Upper lobe of left lung (tissue), 6 donors: ENCODE results near the gene RASSF3. TPM values are rescaled to one million over a fixed set of nuclear protein-coding genes. Genes with fewer than 3 reads are reported as not detected.

Source experiments
- ATAC-seq, 2 donors: fragments of 200-7000 bp; cut with Tn5 transposase; one replicate each; pipeline ENCODE4 v1.9.1; 2022; ENCODE audit warnings: mild to moderate bottlenecking in 2 of 2, moderate library complexity in 2 of 2; ENCODE audit not compliant: low FRiP score in 2 of 2
- DNase-seq, 2 donors: peaks; one replicate each; pipeline ENCODE4 v3.0.0-alpha.2; 2019 to 2020
- H3K27ac ChIP-seq, 4 donors: fragments of 200-600 bp; sonication (generic); one replicate each; pipeline ENCODE4 v1.5.1; 2016 to 2019
- H3K27me3 ChIP-seq, 4 donors: fragments of 200-600 bp; sonication (generic); one replicate each; pipeline ENCODE4 v1.5.1; 2017 to 2019
- H3K36me3 ChIP-seq, 4 donors: fragments of 200-600 bp; sonication (generic); one replicate each; pipeline ENCODE4 v1.5.1; 2016 to 2019
- H3K4me1 ChIP-seq, 4 donors: fragments of 200-600 bp; sonication (generic); one replicate each; pipeline ENCODE4 v1.5.1; 2018 to 2019
- H3K4me3 ChIP-seq, 4 donors: fragments of 200-600 bp; sonication (generic); one replicate each; pipeline ENCODE4 v1.5.1; 2017 to 2019; ENCODE audit warnings: mild to moderate bottlenecking in 2 of 4, moderate library complexity in 1 of 4
- H3K9me3 ChIP-seq, 4 donors: fragments of 200-600 bp; sonication (generic); one replicate each; pipeline ENCODE4 v1.5.1; 2018 to 2019
- EP300 ChIP-seq, 4 donors: sonication (generic); formaldehyde crosslinking; IDR thresholded peaks; one replicate each; pipeline ENCODE4 v1.5.1; 2017; ENCODE audit warnings: antibody characterized with exemption in 4 of 4, control low read depth in 2 of 4
- POLR2A ChIP-seq, 4 donors: fragments of 450-650 bp; IDR thresholded peaks; one replicate each; pipeline ENCODE4 v1.5.1; 2016 to 2017; ENCODE audit warnings: antibody characterized with exemption in 4 of 4, mild to moderate bottlenecking in 2 of 4
- POLR2AphosphoS5 ChIP-seq, 2 donors: sonication (generic); formaldehyde crosslinking; IDR thresholded peaks; one replicate each; pipeline ENCODE4 v1.5.1; 2017; ENCODE audit warnings: antibody characterized with exemption in 2 of 2
- WGBS, 2 donors: methylation state at CpG; one replicate each; pipeline ENCODE4 v1.1.5; 2017 to 2018; 5-methylcytosine and 5-hydroxymethylcytosine counted together
- total RNA-seq, 6 donors: library from RNA; depleted of rRNA in 4 of 6; stranded (reverse); fragments of >200 nt in 4 of 6; gene quantifications; one replicate each; pipeline versions ENCODE4 v1.1.0 to v1.2.1, GENCODE V29; 2016 to 2021
- TF ChIP-seq, protein P1 (sequence below), 6 experiments: fragments of 450-650 bp in 4 of 6; fragments of 200-600 bp in 2 of 6; sonication (generic) in 2 of 6; IDR thresholded peaks; one replicate each; pipeline ENCODE4 v1.5.1; 2016 to 2019; ENCODE audit warnings: antibody characterized with exemption in 6 of 6
- donor health status: DM: no; HTN: no; CAD: no; lungs with moderate emphysema.
- donor health status: DM: no; HTN: yes; CAD: no; lungs with severe emphysema.

The RASSF3 gene
- total RNA-seq, 6 donors from 2014 or later = 25.0 to 104 (median 46.0) TPM

DNA sequence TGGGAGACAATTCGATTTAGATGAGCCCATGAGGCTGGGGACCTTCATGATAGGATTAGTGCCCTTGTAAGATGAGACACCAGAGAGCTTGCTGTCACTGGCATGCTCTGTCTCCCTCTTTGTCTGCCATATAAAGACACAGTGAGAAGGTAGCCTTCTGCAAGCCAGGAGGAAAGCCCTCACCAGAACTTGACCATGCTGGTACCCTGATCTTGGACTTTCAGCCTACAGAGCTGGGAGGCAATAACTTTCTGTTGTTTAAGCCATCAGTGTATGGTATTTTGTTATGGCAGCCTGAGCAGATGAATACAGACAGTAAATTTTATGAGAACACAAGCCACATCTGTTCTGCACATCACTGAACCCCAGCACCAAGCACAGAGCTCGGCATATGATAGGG lies 38.1 kb upstream of the RASSF3 start:
- Histone ChIP-seq H3K27ac (no peak overlapping the region), H3K27me3 (no peaks in the 10 kb centered on the region), H3K9me3 (peaks cover 0 to 9% (median 8%) of the 10 kb centered on the region in 4 donors), H3K4me1 (peaks cover 12 to 21% (median 21%) of the 10 kb centered on the region in 4 donors), H3K4me3 (no peak overlapping the region), H3K36me3 (no peaks in the 10 kb centered on the region)
- WGBS, 2 donors = 92 to 93% methylated on average over 2 of the region's 2 CpGs
- no peak for DNase-seq
- no peak for ATAC-seq
- no peak for TF ChIP-seq POLR2A (IDR thresholded peaks at IDR 0.05)
- no peak for TF ChIP-seq POLR2AphosphoS5 (IDR thresholded peaks at IDR 0.05)
- TF ChIP-seq EP300 (IDR thresholded peaks at IDR 0.05) = no peak
- TF ChIP-seq, protein P1, sequence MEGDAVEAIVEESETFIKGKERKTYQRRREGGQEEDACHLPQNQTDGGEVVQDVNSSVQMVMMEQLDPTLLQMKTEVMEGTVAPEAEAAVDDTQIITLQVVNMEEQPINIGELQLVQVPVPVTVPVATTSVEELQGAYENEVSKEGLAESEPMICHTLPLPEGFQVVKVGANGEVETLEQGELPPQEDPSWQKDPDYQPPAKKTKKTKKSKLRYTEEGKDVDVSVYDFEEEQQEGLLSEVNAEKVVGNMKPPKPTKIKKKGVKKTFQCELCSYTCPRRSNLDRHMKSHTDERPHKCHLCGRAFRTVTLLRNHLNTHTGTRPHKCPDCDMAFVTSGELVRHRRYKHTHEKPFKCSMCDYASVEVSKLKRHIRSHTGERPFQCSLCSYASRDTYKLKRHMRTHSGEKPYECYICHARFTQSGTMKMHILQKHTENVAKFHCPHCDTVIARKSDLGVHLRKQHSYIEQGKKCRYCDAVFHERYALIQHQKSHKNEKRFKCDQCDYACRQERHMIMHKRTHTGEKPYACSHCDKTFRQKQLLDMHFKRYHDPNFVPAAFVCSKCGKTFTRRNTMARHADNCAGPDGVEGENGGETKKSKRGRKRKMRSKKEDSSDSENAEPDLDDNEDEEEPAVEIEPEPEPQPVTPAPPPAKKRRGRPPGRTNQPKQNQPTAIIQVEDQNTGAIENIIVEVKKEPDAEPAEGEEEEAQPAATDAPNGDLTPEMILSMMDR (IDR thresholded peaks at IDR 0.05) = no peak

DNA sequence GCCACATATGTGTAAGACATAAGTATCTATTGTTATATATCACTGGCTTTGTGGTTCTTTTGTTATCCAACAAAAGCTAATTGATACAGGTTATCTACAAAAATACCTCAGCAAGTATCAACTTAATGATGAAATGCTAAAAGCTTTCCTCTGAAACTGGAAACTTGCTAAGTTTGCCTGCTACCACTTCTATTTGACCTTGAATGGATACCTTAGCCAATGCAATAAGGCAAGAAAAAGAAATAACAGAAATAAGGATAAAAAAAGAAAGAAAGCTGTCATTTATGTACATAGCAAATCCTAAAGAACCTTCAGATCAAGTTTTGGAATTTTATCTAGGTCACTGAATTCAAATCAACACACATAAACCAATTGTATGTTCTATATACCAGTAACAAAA lies 35.5 kb upstream of the RASSF3 start:
- peaks cover 0 to 9% (median 8%) of the 10 kb centered on the region in 4 donors for H3K9me3 ChIP-seq
- no peaks in the 10 kb centered on the region for H3K36me3 ChIP-seq
- no peak overlapping the region for H3K4me3 ChIP-seq
- TF ChIP-seq EP300 (IDR thresholded peaks at IDR 0.05) = no peak
- TF ChIP-seq POLR2AphosphoS5 (IDR thresholded peaks at IDR 0.05) = no peak
- TF ChIP-seq, protein P1 (IDR thresholded peaks at IDR 0.05) = no peak
- no peak for TF ChIP-seq POLR2A (IDR thresholded peaks at IDR 0.05)
- DNase-seq (no peak), ATAC-seq (no peak)
- H3K4me1 ChIP-seq = no peaks in the 10 kb centered on the region
- no peak overlapping the region for H3K27ac ChIP-seq
- H3K27me3 ChIP-seq = no peaks in the 10 kb centered on the region

DNA sequence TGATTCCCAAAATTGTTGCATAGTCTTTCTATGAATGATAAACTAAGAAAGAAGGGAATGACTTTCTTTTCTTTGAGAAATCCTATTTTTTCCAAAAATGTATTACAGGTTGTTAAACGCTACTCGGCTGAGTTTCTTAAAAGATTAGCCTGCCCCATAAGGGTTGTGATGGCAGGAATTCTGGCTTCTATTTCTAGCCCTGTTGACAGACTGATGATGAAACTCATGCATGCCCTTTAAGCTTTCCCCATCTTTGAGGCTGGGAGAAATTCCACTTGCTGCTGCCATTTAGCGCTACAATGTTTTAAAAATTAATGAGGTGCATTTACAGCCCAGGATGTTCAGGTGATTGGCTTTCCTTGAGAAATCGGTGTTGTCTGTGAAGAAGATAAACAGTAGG lies 33.2 kb upstream of the RASSF3 start:
- peaks cover 0 to 5% (median 0%) of the 10 kb centered on the region in 4 donors for H3K4me1 ChIP-seq
- TF ChIP-seq POLR2A (IDR thresholded peaks at IDR 0.05) = no peak
- TF ChIP-seq, protein P1 (IDR thresholded peaks at IDR 0.05) = no peak
- TF ChIP-seq EP300 (IDR thresholded peaks at IDR 0.05) = no peak
- TF ChIP-seq POLR2AphosphoS5 (IDR thresholded peaks at IDR 0.05) = no peak
- peaks cover 0 to 9% (median 8%) of the 10 kb centered on the region in 4 donors for H3K9me3 ChIP-seq
- H3K36me3 ChIP-seq = no peaks in the 10 kb centered on the region
- H3K27ac ChIP-seq = no peak overlapping the region
- DNase-seq = no peak
- no peak for ATAC-seq
- WGBS, 2 donors = 87 to 92% methylated on average over 4 of the region's 4 CpGs
- H3K27me3 ChIP-seq = no peaks in the 10 kb centered on the region
- no peak overlapping the region for H3K4me3 ChIP-seq

DNA sequence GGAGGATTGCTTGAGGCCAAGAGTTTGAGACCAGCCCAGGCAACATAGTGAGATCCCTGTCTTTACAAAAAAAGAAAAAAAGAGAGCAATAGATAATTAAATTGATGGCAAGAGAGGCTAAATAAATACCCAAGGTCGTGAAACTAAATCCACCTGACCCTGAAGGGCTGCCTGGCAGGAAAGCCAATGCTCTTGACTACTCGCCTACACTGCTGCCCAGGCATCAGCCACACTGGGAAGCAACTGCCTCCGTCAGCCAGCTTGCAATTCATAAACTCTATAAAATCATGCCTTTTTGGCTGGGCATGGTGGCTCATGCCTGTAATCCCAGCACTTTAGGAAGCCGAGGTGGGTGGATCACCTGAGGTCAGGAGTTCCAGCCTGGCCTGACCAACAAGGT lies 31.7 kb upstream of the RASSF3 start:
- WGBS, 2 donors = 92% methylated on average over 4 of the region's 4 CpGs

DNA sequence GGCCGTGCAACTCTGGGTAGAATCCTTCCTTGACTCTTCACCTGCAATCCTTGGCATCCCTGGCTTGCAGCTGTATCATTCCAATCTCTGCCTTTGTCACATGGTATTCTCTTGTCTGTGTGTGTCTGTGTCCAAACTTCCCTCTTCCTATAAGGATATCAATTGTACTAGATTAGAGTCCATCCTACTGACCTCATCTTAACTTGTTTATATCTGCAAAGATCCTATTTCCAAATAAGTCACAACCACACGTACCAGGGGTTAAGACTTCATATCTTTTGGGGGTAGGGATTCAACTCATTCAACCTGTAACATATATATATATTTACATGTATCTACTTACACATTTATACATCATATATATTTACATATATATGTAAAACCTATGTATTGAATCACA lies 29.6 kb upstream of the RASSF3 start:
- peaks cover 17 to 25% (median 21%) of the 10 kb centered on the region in 4 donors for H3K4me1 ChIP-seq
- no peaks in the 10 kb centered on the region for H3K36me3 ChIP-seq
- no peaks in the 10 kb centered on the region for H3K27me3 ChIP-seq
- TF ChIP-seq POLR2A (IDR thresholded peaks at IDR 0.05) = no peak
- no peak for TF ChIP-seq POLR2AphosphoS5 (IDR thresholded peaks at IDR 0.05)
- TF ChIP-seq, protein P1 (IDR thresholded peaks at IDR 0.05) = no peak
- no peak for TF ChIP-seq EP300 (IDR thresholded peaks at IDR 0.05)
- 65 to 73% methylated on average over 2 of the region's 2 CpGs for WGBS, 2 donors
- no peak overlapping the region for H3K27ac ChIP-seq
- ATAC-seq (no peak), DNase-seq (no peak)
- no peak overlapping the region for H3K4me3 ChIP-seq
- no peaks in the 10 kb centered on the region for H3K9me3 ChIP-seq

More for the DNA sequence above, 31.7 kb upstream of the RASSF3 start:
- Histone ChIP-seq H3K9me3 (peaks cover 0 to 9% (median 8%) of the 10 kb centered on the region in 4 donors), H3K4me1 (peaks cover 8 to 17% (median 9%) of the 10 kb centered on the region in 4 donors), H3K4me3 (no peak overlapping the region), H3K27me3 (no peaks in the 10 kb centered on the region), H3K36me3 (no peaks in the 10 kb centered on the region), H3K27ac (no peak overlapping the region)
- no peak for DNase-seq
- no peak for ATAC-seq
- no peak for TF ChIP-seq EP300 (IDR thresholded peaks at IDR 0.05)
- TF ChIP-seq, protein P1 (IDR thresholded peaks at IDR 0.05) = no peak
- no peak for TF ChIP-seq POLR2AphosphoS5 (IDR thresholded peaks at IDR 0.05)
- no peak for TF ChIP-seq POLR2A (IDR thresholded peaks at IDR 0.05)
